ENCODE results near the gene MAP3K5.

DNA sequence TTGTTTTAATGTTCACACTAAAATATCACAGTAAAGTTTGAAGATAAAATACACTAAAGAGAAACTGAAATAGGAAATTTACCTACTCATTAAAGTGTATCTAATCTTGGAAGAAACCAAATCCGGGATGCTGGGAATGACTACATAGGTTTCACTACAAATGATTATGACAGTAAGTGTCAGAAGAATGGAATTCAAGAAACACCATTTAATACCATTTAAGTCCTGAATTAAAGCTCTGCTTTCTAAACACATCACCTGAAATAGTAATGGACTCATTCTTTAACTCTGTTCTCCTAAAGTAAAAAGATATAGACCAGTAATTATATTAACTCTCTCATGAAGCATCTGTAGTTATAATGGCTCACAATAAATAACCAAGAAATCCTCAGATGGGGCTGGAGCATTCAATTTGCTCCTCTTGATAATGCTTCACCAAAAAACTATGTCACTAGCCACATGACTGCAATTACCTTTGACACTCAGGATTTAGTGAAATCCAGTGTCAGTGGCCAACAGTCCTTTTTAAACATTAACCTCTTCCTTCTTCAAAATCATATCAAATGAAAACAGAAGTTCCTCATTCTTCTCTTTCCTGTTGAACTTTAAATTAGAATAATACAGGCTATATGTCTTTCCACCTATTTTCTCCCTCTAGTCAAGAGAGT, 283.4 kb downstream of the MAP3K5 start:
- TF ChIP-seq, protein P1, sequence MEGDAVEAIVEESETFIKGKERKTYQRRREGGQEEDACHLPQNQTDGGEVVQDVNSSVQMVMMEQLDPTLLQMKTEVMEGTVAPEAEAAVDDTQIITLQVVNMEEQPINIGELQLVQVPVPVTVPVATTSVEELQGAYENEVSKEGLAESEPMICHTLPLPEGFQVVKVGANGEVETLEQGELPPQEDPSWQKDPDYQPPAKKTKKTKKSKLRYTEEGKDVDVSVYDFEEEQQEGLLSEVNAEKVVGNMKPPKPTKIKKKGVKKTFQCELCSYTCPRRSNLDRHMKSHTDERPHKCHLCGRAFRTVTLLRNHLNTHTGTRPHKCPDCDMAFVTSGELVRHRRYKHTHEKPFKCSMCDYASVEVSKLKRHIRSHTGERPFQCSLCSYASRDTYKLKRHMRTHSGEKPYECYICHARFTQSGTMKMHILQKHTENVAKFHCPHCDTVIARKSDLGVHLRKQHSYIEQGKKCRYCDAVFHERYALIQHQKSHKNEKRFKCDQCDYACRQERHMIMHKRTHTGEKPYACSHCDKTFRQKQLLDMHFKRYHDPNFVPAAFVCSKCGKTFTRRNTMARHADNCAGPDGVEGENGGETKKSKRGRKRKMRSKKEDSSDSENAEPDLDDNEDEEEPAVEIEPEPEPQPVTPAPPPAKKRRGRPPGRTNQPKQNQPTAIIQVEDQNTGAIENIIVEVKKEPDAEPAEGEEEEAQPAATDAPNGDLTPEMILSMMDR (IDR thresholded peaks at IDR 0.05; ENCODE audit: extremely low read depth in 1 of 2, insufficient read depth in 1 of 2, low read depth in 1 of 2, low read length in 2 of 2), result no peak
- TF ChIP-seq POLR2A (IDR thresholded peaks at IDR 0.05; ENCODE audit: low read depth, low read length) (no peak), EZH2 (IDR thresholded peaks at IDR 0.05; ENCODE audit: borderline replicate concordance, low read depth, low read length, severe bottlenecking) (no peak), POLR2AphosphoS5 (IDR thresholded peaks at IDR 0.05; ENCODE audit: insufficient read depth, low read depth, low read length) (no peak), MYC (IDR thresholded peaks at IDR 0.05; ENCODE audit: low read depth, low read length) (no peak)
- TF ChIP-seq, protein P2, sequence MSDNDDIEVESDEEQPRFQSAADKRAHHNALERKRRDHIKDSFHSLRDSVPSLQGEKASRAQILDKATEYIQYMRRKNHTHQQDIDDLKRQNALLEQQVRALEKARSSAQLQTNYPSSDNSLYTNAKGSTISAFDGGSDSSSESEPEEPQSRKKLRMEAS (IDR thresholded peaks at IDR 0.05; ENCODE audit: insufficient read depth, insufficient read length), result no peak

Data from endothelial cell of umbilical vein (primary cell).